ENCODE measurements around the gene LYRM1. TPM values are rescaled to one million over a fixed set of nuclear protein-coding genes. Genes with fewer than 3 reads are reported as not detected.

Gene LYRM1
- total and polyA plus RNA-seq, 10 of the 15 experiments (the other 5 are each of a cell fraction or from before 2014, with no cell fraction given): 18.4 to 54.4 (median 38.0) TPM

GRCh38 chr16:20906341-20907255 is 6.0 kb downstream of the LYRM1 start (continued):
- TF ChIP-seq GATAD2B (conservative IDR thresholded peaks at IDR 0.05; ENCODE audit: low read depth): no peak
- no peak for TF ChIP-seq E4F1 (IDR thresholded peaks at IDR 0.05; ENCODE audit: borderline replicate concordance, partially characterized antibody)

GRCh38 chr16:20910781-20911321 is 10.3 kb downstream of the LYRM1 start:
- H3K9ac ChIP-seq (ENCODE audit: control insufficient read depth, insufficient read depth, low read length): no peak overlapping the region

More at GRCh38 chr16:20910781-20911321, 10.3 kb downstream of the LYRM1 start:
- Histone ChIP-seq H3K27ac (ENCODE audit: control insufficient read depth, insufficient read depth) (no peak overlapping the region), H3K79me2 (ENCODE audit: control insufficient read depth, insufficient read depth, low read length) (no peaks in the 10 kb centered on the region), H4K20me1 (ENCODE audit: control insufficient read depth, insufficient read depth) (no peaks in the 10 kb centered on the region), H3K27me3 (replicated peaks in 1 of 2; ENCODE audit: control insufficient read depth in 2 of 2, insufficient read depth in 2 of 2, low read length in 1 of 2) (no peaks in the 10 kb centered on the region), H2AFZ (ENCODE audit: control insufficient read depth, low read depth, low read length) (no peak overlapping the region), H3K4me2 (ENCODE audit: control insufficient read depth, insufficient read depth) (no peak overlapping the region), H3K36me3 (ENCODE audit: control insufficient read depth in 2 of 2, insufficient read depth in 2 of 2, low read length in 1 of 2) (no peaks in the 10 kb centered on the region), H3K4me3 (no peak overlapping the region), H3K9me3 (replicated peaks; ENCODE audit: control insufficient read depth, insufficient read depth, low read length) (no peaks in the 10 kb centered on the region), H3K4me1 (ENCODE audit: control insufficient read depth, insufficient read depth, low read length) (no peaks in the 10 kb centered on the region)
- SMC1A ChIA-PET (ENCODE audit: uncharacterized antibody, unreplicated experiment): interaction anchor here (0.7 to 1.8 kb wide), 4 partner anchors 8 to 18 kb away, joined by 3 to 5 read pairs (median 4); partner anchors contain the start of gene DCUN1D3
- in situ Hi-C loops (cut with MboI) (no loop called here), intact Hi-C loops (cut with micrococcal nuclease; ENCODE audit: unreplicated experiment) (no loop called here)
- no peak for DNase-seq (ENCODE audit: low read depth, low spot score)
- CTCF ChIA-PET: interaction anchor here (0.7 to 1.1 kb wide), 2 partner anchors 8 to 23 kb away, joined by 3 to 7 read pairs; no protein-coding TSS in a partner anchor
- POLR2A ChIA-PET: interaction anchor here (1.1 kb wide), 1 partner anchor 9 kb away, joined by 4 read pairs; no protein-coding TSS in a partner anchor
- FAIRE-seq: no peak
- no peak for TF ChIP-seq MXI1 (IDR thresholded peaks at IDR 0.05; ENCODE audit: low read depth, low read length)
- TF ChIP-seq NFXL1 (IDR thresholded peaks at IDR 0.05; ENCODE audit: borderline replicate concordance): no peak
- TF ChIP-seq IRF4 (IDR thresholded peaks at IDR 0.05; ENCODE audit: low read depth, low read length): no peak
- TF ChIP-seq SKIL (IDR thresholded peaks at IDR 0.05; ENCODE audit: low read depth, poor library complexity, severe bottlenecking): no peak
- no peak for TF ChIP-seq ATF7 (IDR thresholded peaks at IDR 0.05; ENCODE audit: low read depth)
- no peak for TF ChIP-seq MTA3 (IDR thresholded peaks at IDR 0.05; ENCODE audit: borderline replicate concordance, low read length)
- WGBS (ENCODE audit: insufficient coverage, insufficient replicate concordance, low lambda C conversion rate, missing lambda C conversion rate): 45% methylated on average over 2 of the region's 2 CpGs
- no TSS peak for BruUV-seq (replicated peaks)
- RAD21 ChIA-PET (ENCODE audit: unreplicated experiment): no interaction called here
- ATAC-seq: no peak

Measured in GM12878 (cell line).